ENCODE measurements around the gene UTS2R.

DNA sequence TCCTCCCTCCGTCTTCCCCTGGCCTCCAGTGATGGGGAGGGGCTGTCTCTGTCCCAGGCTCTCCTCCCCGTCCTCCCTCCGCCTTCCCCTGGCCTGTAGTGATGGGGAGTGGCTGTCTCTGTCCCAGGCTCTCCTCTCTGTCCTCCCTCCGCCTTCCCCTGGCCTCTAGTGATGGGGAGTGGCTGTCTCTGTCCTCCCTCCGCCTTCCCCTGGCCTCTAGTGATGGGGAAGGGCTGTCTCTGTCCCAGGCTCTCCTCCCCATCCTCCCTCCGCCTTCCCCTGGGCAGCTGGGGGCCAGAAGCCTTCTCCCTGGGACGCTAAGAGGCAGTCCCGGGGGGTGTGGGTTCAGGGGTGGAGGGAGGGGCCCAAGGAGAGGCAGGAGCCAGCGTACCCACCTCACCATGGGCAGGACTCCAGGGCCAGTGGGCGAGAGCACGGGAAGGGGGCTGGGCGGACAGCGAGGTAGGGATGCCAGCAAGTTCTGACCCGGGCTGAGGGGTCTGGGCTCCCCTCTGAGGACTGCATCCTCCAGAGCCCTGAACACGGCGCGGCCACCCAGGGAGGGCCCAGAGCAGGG is 14.8 kb downstream of the UTS2R start:
- TF ChIP-seq SUZ12 (IDR thresholded peaks at IDR 0.05; ENCODE audit: extremely low read depth, insufficient read depth, insufficient read length), result no peak
- no peak for TF ChIP-seq ZNF274 (IDR thresholded peaks at IDR 0.05; ENCODE audit: low read depth, low read length)

Data from NT2/D1 (cell line).